HG03066 (cell line): ENCODE measurements around the gene HOXD13.

Experiments
- ATAC-seq: cut with Tn5 transposase; IDR thresholded peaks from one replicate; pipeline ENCODE4 v1.9.1; 2021; ENCODE audit warnings: low read depth; ENCODE audit not compliant: unreplicated experiment

Gene HOXD13

DNA sequence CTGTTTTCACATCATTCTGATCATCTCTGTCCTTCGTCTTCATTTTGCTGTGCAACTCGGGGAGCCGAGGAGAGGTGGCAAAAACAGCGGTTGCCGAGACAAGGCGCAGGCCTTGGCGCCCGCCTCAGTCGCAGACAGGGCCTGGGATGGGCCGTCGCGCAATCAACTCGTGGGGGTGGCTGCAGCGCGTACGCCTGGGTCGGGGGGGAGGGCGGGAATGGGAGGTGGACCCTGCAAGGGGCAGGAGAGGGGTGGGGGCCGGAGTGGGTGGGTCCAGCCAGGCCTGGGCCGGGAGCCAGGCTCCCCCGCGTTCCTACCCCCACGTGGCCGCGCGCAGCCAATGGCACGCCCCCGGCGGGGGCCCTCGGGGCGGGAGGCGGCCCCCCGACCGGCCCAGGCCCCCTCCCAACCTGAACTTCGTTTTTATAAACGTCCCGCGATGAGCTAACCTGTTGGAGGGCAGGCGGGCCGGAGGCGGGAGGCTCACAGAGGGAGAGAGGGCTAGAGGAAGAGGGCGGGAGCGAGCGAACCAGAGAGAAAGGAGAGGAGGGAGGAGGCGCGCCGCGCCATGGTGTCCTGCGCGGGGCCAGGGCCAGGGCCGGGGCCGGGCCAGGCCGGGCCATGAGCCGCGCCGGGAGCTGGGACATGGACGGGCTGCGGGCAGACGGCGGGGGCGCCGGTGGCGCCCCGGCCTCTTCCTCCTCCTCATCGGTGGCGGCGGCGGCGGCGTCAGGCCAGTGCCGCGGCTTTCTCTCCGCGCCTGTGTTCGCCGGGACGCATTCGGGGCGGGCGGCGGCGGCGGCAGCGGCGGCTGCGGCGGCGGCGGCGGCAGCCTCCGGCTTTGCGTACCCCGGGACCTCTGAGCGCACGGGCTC lies at the start of gene HOXD13:
TSS of gene HOXD13 (plus strand) at position 452 of the 875 bp plus-strand sequence. CDS start at position 622, 170 bp downstream.
- no peak for ATAC-seq

GRCh38 chr2:176056406-176056805 lies 36.1 kb upstream of the HOXD13 start:
- no peak for ATAC-seq

- no peak for ATAC-seq
Measured at GRCh38 chr2:176063958-176064357, 28.6 kb upstream of the HOXD13 start.

- ATAC-seq = no peak
Measured at GRCh38 chr2:176066645-176067588, 25.6 kb upstream of the HOXD13 start.

- no peak for ATAC-seq
Measured at GRCh38 chr2:176067589-176068418, 24.7 kb upstream of the HOXD13 start.

GRCh38 chr2:176068419-176068832 lies 24.1 kb upstream of the HOXD13 start:
- no peak for ATAC-seq

DNA sequence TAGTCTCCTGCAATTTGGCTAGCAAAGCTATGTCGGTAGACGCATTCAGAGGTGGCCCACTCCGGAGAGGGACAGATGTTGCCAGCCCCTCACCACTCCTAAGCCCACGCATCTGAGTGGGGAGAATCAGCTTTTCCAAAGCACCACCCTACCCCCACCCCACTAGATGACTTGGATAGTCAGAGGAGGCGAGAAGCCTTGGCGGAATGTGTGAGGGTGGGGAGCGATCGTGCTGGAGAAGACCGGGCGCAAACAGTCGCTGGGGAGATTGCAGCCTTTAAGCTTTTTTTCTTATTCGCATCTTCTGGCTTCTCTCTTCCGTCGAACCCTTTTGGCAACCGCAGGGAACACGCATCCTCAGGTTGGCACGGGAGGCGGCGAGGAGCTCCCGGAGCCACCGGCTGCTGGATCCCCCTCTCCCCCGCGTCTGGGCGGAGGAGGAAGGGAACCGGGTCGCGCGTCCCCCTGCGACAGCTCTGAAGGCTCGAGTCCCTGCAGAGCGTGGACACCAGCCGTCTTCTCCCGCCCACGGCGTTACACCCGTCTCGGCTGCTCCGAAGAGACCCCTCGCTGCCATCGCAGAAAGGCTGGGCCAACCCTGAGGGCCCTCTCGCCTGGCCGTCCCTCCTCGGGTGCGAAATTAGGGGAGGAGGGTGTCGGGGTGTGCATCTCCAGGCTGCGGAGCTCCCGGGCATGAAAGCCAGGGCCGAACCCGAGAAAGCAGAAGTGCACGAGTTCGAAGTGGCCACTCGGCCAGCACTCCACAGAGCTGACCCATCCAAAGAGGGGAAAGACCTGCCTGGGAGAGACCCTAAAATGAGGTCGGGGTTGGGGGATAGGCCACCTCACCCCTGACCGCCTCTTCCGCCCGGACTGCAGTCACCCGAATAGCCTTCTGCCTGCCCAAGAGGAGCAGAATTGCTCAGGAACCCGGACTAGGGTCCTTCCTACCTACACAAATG lies 20.9 kb upstream of the HOXD13 start:
- ATAC-seq = no peak

GRCh38 chr2:176072292-176072669 lies 20.2 kb upstream of the HOXD13 start:
- no peak for ATAC-seq

- no peak for ATAC-seq
Measured at GRCh38 chr2:176072951-176073904, 19.3 kb upstream of the HOXD13 start.

GRCh38 chr2:176074919-176075425 lies 17.5 kb upstream of the HOXD13 start:
- ATAC-seq = no peak

GRCh38 chr2:176075481-176075880 lies 17.0 kb upstream of the HOXD13 start:
- no peak for ATAC-seq

- ATAC-seq = no peak
Measured at GRCh38 chr2:176076063-176076462, 16.5 kb upstream of the HOXD13 start.

DNA sequence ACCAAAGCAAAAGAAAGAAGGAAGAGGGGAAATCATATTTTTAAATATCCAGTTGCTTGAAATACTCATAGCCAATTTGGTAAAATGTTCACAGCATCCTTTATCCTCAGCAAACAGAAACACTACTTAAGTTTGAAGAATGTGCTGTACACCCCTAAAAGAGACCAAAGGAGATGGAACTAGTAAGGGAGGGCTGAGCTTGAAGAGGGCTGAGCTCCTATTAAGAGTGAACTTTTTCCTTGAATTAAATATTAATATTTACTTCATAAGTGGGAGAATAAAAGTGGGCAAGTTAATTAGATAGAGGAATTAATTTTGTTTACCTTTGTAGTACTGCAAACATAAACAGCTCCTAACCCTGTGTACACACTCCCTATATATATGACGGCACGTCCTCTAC lies 15.7 kb upstream of the HOXD13 start:
- ATAC-seq = no peak

DNA sequence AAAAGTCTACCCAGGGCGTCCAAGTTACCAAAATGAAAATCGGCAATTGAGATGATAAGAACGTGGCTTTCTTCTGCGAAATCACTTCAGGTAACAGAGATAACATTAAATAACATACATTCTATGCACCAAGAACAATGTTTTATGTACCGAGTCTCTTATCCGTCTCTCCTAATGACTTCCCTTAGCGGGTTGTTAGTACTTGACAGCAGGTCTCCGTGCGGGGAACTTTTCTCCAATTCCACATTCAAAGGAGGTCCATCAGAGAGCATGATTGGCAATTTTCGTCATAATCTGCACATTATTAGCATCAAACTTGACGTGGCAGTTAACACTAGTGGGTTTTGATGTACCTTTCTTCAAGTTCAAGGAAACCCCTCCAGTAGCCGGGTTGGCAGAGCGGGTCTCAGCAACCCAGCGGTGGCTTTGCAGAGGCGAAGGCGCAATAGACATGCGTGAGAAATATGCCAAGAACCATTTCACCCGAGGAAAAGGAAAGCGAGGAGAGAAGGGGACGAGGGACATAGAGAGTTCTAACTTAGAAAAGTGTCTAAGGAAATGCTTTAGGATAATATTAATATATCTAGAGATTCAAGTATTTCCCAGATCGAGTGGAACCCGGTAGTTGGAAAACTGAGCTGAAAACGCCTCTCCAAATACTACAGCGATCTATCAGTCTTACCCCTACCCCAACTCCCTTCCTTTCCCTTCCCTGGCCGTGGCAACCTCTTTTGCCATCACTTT lies 13.8 kb upstream of the HOXD13 start:
- no peak for ATAC-seq

DNA sequence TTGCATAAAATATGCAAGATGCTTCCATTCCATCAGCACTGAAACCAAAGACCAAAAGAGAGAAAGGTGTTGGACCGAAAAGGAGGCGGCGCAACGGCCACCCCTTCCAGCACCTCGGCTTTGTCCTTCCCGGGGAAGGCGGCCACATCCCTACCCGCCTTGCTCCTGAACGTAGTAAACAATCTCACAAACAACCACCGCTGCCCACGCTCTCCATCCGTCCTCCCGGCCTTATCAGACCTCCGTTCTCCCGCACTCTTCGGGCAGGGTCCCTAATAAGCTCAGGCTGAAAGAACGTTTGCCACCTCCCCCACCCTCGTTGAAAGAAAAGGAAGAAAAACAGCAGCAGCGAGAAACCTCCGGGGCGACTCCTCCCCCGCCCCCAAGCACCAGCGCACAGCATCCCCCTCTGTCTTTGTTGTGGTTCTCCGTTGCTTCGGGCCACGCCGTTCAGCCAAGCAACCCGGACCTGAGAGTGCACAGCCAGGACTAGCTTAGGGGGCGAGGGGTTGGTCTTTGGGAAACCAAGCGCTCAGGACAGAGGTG lies 13.2 kb upstream of the HOXD13 start:
- ATAC-seq = no peak

GRCh38 chr2:176079831-176080539 lies 12.5 kb upstream of the HOXD13 start:
- ATAC-seq = no peak
